HG03280 (cell line): Measurements from ENCODE around the gene MAMDC4.
"Not testable (repeated sequence)": the region's sequence is repeated elsewhere in the genome, so short reads cannot be mapped to it uniquely, and the experiment has no call there.

Experiments used
- ATAC-seq: cut with Tn5 transposase; IDR thresholded peaks from one replicate; pipeline ENCODE4 v1.9.1; 2021; ENCODE audit warnings: mild to moderate bottlenecking, moderate library complexity; ENCODE audit not compliant: unreplicated experiment

The MAMDC4 gene

DNA sequence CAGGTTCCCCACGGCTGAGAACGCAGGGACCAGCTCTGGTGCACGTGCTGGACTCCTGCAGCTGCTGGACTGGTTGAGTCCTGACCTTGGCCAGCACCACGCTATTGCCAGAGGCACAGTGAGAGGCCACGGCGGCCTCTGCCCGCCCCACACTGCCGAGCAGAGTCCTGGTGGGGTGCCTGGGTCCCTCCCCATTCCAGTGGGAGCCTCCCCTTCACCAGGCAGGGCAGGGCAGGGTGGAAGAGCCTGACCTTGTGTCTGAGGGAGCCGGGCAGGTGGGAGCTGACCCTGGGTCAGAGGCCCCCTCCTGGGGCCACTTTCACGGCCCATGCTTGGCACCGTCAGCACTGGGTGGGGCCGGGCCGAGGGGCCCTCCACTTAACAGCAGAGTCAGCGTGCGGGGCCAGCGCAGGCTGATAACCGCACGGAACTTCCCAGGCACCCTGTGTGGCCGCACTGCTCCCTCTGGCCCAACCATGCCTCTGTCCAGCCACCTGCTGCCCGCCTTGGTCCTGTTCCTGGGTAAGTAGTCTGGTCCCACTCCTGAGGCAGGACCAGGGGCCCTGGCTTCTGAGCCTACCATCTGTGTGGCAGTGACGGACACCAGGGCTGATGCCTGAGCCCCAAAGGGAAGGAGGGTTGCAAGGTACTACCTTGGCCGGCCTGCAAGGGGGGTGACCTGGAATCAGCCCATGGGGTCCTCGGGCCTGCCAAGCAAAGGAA, at the start of gene MAMDC4:
Gene MAMDC4, plus strand, starts transcription at position 406 of the 723 bp plus-strand sequence. Its CDS starts 71 bp downstream, at position 477.
- no peak for ATAC-seq

DNA sequence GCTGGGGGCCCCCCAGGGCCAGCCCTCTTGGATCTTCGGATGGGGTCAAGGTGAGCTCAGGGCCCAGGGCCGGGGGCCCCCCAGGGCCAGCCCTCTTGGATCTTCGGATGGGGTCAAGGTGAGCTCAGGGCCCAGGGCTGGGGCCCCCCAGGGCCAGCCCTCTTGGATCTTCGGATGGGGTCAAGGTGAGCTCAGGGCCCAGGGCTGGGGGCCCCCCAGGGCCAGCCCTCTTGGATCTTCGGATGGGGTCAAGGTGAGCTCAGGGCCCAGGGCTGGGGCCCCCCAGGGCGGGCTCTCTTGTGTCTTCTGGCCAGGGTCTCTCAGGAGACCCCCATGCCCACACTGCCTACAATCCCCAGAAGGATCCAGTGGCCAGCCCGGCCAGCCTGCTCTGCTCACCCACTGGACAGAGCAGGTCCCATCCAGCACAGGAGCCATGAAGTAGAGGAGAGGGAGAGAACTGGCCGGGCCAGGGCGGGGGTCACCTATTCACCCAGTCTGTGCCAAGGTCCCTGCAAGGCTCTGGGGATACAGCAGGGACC, 49.1 kb upstream of the MAMDC4 start:
- ATAC-seq = not testable (repeated sequence)

DNA sequence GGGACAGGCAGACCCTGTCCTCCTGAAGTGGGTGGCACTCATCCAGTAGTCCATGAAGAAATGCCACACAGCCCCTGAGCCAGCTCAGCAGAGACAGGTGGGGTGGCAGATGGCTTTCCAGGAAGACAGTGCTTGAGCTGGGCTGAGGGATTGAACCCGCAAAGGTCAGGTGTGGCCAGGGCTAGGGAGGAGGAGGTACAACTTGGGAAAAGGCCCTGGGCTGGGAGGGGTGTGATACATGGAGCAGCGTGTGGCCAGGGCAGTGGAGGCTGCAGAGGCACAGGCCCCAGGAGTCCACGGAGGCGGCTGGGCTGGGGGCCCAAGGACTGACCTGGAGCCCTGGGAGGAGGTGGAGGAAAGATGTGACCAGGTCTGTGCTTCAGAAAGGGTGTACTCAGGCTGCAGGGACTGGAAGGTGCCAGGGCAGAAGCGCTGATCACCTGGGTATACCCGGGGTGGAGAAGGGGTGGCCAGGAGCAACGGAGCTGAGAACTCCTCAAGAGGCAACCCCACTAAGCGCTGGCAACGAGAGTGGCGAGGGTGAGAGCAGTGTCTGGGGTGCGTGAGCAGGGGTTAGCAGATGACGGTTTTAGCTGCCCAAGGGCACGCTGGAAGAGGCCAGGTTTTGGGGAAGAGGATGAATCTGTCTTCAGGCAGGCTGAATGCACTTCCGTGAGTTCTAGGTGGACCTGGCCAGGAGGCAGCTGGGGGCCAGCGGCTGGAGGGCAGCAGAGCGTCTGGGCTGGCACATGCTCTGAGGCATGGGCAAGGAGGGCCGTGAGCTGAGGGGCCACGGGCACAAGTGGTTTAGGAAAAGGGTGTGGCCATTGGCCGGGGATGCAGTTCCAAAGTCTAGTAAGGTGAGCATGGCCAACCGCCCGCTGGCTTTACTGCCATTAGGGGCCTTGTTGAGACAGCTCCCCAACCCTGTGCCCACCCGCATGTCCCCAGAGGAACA, 48.3 kb upstream of the MAMDC4 start:
- ATAC-seq = no peak

DNA sequence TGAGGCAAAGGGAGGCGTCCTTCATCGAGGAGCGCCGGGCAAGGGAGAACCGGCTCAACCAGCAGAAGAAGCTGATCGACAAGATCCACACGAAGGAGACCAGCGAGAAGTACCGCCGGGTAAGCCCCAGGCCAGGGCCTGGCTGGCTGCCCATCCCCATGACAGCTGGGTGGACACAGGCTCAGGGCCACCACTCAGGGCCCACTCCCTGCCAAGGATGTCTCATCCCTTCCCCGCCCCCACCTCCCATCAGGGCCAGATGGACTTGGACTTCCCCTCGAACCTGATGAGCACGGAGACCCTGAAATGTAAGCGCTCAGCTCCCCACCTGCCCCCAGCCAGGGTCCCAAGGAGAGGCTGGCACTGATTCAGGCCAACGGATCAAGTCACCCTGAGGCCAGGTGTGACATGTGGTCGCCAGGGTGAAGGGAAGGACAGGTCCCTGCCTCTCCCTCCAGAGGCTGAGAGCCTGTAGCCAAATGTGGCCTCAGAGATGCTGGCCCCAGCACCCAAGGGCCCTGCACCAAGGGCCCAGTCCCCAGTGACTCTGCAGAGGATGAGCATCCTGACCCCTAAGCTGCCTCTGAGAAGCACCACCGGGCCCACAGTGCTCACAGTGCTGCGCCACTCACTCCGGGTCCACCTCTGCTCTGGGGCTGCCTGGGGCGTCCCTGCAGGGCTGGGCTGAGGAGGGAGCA, 47.5 kb upstream of the MAMDC4 start:
- ATAC-seq = no peak

DNA sequence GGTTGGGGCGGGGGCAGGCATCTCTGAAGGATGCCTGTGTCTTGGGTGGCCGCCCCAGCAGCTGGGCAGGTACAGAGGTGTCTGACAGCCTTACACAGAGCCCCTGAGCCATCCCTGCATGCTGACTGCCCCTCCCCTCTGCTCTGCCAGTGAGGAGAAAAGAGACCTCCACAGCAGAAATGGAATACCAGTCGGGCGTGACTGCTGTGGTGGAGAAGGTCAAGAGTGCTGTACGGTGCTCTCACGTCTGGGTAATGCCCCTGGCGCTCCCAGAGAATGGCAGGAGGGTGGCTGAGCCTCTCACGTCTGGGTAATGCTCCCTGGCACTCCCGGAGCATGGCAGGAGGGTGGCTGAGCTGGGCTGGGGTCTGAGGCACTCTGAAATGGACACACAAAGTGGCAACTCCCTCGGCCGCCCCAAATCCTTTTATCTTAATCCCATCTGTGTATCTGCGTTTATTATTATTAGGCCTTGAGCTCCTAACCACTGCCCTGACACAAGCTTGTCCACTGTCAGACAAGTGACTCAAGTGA, 46.9 kb upstream of the MAMDC4 start:
- ATAC-seq = no peak

DNA sequence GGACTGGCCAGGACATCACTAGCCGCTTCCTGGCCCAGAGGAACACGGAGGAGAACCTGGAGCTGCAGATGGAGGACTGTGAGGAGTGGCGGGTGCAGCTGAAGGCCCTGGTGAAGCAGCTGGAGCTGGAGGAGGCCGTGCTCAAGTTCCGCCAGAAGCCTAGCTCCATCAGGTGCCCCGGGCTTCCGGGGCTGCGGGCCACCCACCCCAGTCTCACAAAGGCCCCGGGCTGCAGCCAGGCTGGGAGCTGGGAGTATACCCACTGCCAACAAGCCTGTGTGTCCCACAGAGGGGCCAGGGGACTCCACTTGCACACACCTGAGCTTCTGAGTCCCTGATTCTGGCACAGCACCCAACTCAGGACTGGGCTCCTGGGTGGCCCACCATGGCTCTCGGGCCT, 46.1 kb upstream of the MAMDC4 start:
- ATAC-seq = no peak

DNA sequence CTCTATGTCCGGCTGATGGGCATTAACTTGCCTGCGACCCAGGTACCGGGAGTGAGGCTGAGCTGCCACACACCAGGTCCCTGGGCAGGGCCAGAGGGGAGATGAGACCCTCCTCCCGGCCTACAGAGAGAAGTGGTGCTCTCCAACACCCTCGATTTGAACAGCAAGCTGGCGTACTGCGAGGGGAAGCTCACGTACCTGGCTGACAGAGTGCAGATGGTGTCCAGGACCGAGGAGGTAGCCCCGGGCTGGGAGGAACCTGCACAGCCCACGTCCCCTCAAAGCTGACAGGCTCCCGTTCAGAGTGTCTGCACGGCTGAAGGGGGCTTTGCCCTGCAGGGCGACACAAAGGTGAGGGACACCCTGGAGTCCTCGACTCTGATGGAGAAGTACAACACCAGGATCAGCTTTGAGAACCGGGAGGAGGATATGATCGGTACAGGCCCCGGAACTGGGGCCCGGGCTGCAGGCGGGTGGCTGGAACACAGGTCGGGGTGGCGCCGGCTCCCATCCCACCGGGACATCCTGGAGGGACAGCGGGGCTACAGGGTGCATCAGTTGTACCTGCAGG, 45.4 kb upstream of the MAMDC4 start:
- ATAC-seq = no peak

DNA sequence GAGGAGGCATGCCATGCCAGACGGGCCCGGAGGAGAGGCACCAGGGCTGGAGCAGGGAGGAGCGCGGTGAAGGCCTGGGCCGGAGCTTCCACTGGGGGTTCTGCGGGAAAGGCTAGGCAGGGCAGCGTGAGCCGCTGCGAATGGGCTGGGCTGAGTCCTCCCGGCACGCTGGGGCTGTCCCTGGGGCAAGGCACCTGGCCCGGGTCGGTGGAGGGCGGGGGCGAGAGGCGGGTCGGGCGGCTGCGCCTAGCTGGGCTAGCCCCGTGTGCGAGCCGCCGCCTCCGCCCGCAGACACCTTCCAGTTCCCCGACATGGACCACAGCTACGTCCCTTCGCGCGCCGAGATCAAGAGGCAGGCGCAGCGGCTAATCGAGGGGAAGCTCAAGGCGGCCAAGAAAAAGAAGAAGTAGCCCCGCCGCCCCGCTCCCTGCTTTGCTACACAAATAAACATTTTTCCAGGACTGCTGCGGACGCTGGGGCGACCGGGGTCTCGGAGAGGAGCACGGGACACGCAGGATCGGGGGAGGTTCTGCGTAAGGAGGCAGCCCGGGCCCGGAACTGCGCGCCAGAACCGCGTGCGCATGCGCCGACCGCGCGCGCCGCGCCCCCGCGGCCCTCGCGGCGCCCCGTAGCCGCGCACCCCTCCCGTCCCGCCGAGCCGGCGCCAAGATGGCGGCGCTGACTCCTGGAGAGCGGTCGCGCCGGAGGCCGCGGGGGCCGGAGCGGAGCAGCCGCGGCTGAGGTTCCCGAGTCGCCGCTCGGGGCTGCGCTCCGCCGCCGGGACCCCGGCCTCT, 44.7 kb upstream of the MAMDC4 start, which contains the start of gene RABL6:
Gene RABL6, plus strand, starts transcription at position 668 of the 794 bp plus-strand sequence. CDS start 249 bp downstream, outside the sequence.
- peak; percentile 80 for ATAC-seq

DNA sequence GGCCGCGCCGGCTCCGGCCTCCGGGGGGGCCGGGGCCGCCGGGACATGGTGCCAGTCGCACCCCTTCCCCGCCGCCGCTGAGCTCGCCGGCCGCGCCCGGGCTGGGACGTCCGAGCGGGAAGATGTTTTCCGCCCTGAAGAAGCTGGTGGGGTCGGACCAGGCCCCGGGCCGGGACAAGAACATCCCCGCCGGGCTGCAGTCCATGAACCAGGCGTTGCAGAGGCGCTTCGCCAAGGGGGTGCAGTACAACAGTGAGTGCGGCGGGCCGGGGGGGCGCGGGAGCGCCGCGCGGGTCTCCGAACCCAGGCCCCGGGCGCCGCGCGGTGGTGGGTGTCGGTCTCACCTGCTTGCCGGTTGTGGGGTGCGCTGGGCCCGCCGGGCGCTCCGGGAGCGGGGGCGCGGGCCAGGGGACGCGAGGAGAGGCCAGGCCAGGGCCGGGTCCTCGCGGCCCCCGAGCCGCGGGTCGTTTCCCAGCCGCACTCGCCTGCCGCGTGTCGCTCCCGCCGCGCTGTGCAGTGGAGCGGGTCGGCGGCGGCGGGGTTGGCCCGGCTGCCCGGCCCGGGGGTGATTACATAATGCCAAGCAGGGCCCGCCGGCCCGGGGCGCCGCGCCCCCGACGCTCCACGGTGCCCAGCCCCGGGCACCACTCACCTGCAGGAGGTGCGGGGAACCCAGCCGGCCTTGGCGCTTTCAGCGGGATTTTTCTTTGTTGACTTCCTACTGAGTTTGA, 43.9 kb upstream of the MAMDC4 start:
- ATAC-seq = peak; percentile 32

DNA sequence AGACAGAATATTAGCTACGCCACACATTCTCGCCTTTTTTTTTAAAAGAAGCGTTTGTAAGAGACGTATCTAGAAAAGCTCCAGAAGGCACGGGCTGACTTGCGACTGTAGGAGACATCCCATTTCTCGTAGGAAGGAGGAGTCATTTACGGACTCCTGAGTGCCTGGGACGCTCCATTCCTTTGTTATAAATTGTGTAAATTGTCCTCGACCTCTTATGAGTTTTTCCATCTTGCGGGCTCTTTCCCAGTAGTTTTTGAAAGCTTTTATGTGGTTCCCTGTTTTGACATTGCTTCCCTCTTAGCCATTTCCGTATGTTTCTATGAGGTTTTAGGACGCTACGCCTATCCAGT, 43.4 kb upstream of the MAMDC4 start:
- no peak for ATAC-seq

DNA sequence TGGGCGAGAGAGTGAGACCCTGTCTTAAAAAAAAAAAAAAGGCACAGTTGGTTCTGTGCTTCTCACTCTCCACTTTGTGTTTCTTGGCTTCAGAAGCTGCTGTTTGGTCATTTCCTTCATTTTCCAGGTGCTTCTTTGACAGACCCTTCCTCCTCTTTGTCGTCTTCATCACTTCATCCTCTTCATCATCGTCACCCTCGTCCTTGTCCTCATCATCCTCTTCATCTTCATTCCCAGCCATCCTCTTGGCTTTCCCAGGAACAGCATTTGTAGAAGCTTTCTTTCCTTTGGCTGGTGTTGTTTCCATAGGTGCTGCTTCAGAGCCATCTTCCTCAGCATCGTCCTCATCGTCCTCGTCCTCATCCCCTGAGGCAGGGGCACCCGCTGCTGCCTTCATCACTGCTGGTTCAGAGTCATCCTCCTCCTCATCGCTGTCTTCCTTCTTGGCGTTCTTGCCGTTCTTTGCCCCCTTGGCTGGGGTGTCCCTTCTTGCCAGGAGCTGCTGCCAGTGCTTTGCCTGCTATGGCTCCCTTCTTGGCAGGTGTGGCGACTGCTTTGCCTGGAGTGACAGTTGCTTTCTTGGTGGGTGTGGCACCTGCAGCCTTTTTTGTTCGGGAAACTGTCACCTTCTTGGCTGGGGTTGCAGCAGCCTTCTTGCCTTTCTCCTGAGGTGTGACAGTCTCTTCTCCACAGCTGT, 37.3 kb upstream of the MAMDC4 start:
- ATAC-seq = no peak

DNA sequence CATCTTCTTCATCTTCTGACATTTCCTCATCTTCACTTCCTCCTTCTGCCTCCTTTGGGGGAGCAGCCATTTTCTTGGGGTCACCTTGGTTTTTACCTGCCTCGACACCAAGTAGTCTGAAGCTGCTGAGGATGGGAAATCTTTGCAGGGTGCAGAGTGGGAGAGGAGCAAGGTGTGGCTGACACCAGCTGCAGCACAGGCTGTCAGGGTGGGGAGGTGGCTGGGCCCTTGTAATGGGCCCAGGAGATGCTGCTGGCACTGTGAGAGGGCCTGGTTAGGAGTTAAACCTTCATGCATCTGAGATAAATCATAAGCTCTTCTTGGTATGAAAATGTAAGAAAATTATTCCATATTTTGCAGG, 36.7 kb upstream of the MAMDC4 start:
- ATAC-seq = no peak

DNA sequence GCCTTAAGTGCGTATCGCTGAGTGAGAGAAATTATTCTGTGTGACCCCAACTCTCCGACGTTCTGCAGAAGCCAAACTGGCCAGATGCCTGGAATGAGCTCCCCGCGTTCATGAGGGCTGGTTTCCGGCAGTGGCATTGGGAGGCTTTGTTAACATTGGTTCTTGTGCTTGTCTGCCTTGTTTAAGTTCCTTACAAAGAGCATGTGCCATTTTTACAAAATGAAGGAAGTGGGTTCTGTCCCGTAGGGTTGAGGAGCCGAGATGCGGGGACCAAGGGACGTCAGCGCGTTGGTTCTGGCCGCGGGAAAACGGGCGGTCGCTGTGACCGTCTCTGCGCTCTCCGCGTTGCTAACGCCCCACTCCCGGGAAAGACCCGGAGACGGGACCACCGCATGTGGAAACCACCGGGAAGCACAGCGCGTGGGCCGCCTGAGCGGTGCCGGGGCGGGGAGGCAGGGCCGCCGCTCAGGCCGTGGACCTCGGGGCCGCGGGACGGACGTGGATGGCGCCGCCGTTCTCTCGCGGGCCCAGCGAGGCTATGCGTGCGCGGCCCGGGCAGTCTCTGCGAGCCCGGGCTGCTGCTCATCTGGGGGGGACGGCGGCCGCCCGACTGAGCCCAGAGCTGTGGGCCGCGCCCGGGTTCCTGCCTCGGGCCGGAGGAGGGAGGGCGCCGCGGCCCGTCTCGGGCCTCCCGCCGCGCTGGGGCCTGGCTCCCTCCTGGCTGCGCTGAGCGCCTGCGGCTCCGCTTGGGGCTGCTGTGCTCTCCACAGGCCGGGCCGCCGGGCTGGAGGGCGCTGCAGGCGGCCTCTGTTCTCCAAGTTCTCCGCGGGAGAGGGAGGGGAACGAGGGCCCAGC, 30.9 kb upstream of the MAMDC4 start:
- no peak for ATAC-seq

DNA sequence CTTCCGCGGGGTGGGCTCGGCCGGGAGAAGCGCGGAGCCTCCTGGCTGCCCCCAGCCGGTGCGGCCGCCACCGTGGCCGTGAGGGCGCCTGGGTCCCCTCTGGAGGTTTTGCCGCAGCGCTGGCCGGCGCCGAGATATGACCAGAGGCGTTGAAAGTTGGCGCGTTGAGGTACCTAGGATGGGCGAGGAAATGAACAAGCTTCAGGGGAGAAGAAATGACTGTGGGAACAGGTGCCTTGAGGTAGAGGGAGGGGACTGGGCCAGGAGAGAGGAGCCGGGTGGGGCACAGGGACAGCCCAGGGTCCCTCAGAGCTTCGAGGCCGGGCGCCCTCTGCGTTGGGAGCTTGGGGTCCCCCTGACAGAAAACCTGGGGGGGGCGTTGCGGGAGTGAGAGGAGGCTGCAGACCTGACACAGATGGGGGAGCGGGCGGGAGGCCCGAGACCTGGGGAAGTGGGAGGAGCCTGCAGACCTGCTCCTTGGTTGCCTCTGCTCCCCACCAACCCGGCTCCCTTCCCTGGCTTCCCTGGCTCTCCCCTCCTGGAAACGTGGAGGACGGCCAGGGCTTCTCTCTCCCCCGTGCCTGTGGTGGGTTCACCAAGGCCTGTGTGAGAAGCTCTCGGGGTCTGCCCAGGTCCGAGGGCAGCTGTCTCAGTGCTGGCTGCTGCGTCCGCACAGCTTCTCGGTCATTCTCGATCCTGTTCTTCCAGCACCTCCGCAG, 30.2 kb upstream of the MAMDC4 start:
- ATAC-seq = no peak

DNA sequence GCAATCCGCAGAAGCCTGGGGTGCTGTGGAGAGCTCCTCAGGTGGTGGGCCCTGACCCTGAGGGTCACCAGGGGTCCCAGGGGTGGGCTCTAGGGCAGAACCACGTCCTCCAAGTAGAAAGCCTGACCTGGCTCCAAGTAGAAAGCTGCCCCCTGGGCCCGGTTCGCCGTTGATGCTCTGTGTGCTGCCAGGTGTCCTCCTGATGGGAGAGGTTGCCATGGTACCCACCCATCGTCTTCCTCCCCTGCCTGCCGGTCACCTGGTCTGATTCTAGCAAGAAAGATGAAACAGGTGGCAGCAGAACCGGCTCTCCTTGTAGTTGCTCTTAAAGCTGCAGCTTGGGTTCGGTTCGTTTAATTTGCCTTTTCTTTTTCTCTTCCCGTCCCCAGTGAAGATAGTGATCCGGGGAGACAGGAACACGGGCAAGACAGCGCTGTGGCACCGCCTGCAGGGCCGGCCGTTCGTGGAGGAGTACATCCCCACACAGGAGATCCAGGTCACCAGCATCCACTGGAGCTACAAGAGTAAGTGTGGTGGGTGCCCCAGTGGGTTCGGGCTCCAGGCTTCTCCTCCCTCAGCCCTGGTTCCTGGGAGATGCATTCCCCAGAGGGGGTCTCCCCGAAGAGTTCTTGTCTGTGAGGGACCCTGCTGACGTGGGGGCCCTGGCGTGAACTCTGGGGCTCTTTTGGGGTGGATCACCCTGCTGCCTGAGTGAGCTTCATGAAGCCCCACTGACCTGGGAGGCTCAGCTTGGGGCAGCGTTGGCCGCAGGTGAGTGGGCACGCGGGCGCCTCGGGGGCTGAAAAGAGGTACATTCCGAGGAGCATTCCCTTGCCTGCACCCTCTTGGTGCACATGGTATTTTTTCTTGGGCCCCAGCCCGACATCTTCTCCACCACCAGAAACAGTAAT, 28.8 kb upstream of the MAMDC4 start:
- no peak for ATAC-seq
